HepG2 (cell line): Measurements from ENCODE around the gene IL12A. TPM values are rescaled to one million over a fixed set of nuclear protein-coding genes. Genes with fewer than 3 reads are reported as not detected.

ENCODE experiments used
- CBX1 ChIP-seq: IDR thresholded peaks from one replicate; pipeline ENCODE4 v1.6.1; 2016; ENCODE audit warnings: antibody characterized with exemption, low read depth
- CEBPB ChIP-seq: IDR thresholded peaks from 2 replicates; pipeline ENCODE4 v1.6.1; 2011; ENCODE audit warnings: low read depth, low read length, improper control_type of control experiment, borderline replicate concordance
- CEBPZ ChIP-seq: IDR thresholded peaks from 2 replicates; pipeline ENCODE4 v1.6.1; 2012; ENCODE audit warnings: low read length, improper control_type of control experiment
- DMTF1 ChIP-seq: sonication (generic); formaldehyde crosslinking; IDR thresholded peaks from 2 replicates; pipeline ENCODE4 v1.4.0; 2020; ENCODE audit warnings: mild to moderate bottlenecking, missing genetic modification reagents
- ELF4 ChIP-seq: sonication (generic); formaldehyde crosslinking; IDR thresholded peaks from 2 replicates; pipeline ENCODE4 v1.5.0; 2020; ENCODE audit warnings: missing genetic modification reagents, mild to moderate bottlenecking, moderate library complexity, borderline replicate concordance
- GPBP1L1 ChIP-seq: sonication (generic); formaldehyde crosslinking; IDR thresholded peaks from 2 replicates; pipeline ENCODE4 v1.5.0; 2020; ENCODE audit warnings: mild to moderate bottlenecking, missing genetic modification reagents
- HDAC2 ChIP-seq: sonication (generic); formaldehyde crosslinking; IDR thresholded peaks from 2 replicates; pipeline ENCODE4 v1.4.0; 2020; ENCODE audit warnings: missing genetic modification reagents
- KLF13 ChIP-seq: sonication (generic); formaldehyde crosslinking; IDR thresholded peaks from 2 replicates; pipeline ENCODE4 v1.4.0; 2020; ENCODE audit warnings: mild to moderate bottlenecking, missing genetic modification reagents
- RFX3 ChIP-seq: IDR thresholded peaks from 2 replicates; pipeline ENCODE4 v1.6.1; 2016; ENCODE audit warnings: missing biosample characterization, missing genetic modification reagents
- TRAFD1 ChIP-seq: sonication (generic); formaldehyde crosslinking; IDR thresholded peaks from 2 replicates; pipeline ENCODE4 v1.5.1; 2020; ENCODE audit warnings: missing genetic modification reagents, mild to moderate bottlenecking, borderline replicate concordance
- ZEB1 ChIP-seq: IDR thresholded peaks from 2 replicates; pipeline ENCODE4 v1.6.1; 2012; ENCODE audit warnings: mild to moderate bottlenecking, low read depth, inconsistent platforms; ENCODE audit not compliant: insufficient replicate concordance
- ZFX ChIP-seq: sonication (generic); formaldehyde crosslinking; IDR thresholded peaks from 2 replicates; pipeline ENCODE4 v1.4.0; 2020; ENCODE audit warnings: mild to moderate bottlenecking, low read depth, missing genetic modification reagents, moderate library complexity
- ZNF224 ChIP-seq: sonication (generic); formaldehyde crosslinking; IDR thresholded peaks from 2 replicates; pipeline ENCODE4 v1.5.0; 2020; ENCODE audit warnings: mild to moderate bottlenecking, missing genetic modification reagents
- ZNF333 ChIP-seq: sonication (generic); formaldehyde crosslinking; IDR thresholded peaks from 2 replicates; pipeline ENCODE4 v1.4.0; 2020; ENCODE audit warnings: mild to moderate bottlenecking, missing genetic modification reagents, borderline replicate concordance
- ZNF343 ChIP-seq: sonication (generic); formaldehyde crosslinking; IDR thresholded peaks from 2 replicates; pipeline ENCODE4 v1.4.0; 2020; ENCODE audit warnings: mild to moderate bottlenecking, missing genetic modification reagents
- ZNF746 ChIP-seq: sonication (generic); formaldehyde crosslinking; IDR thresholded peaks from 2 replicates; pipeline ENCODE4 v1.8.0; 2022; ENCODE audit warnings: mild to moderate bottlenecking, missing genetic modification reagents
- ZNF772 ChIP-seq: sonication (generic); formaldehyde crosslinking; IDR thresholded peaks from 2 replicates; pipeline ENCODE4 v1.5.0; 2020; ENCODE audit warnings: mild to moderate bottlenecking, missing genetic modification reagents
- ZNF816 ChIP-seq: sonication (generic); formaldehyde crosslinking; IDR thresholded peaks from 2 replicates; pipeline ENCODE4 v1.8.0; 2022; ENCODE audit warnings: missing genetic modification reagents, mild to moderate bottlenecking, borderline replicate concordance
- polyA plus RNA-seq, 8 experiments: library from polyadenylated mRNA; depleted of rRNA in 3 of 8; stranded (reverse) in 7 of 8; unstranded in 1 of 8; fragments of >200 nt; fragmentation: Illumina TruSeq in 4 of 8; extraction: Trizol in 4 of 8; gene quantifications; 2 replicates each; pipeline versions ENCODE4 v1.2.1 to v1.2.3, GENCODE V29; 2011 to 2016; ENCODE audit warnings: low read depth in 4 of 8, missing spikeins in 1 of 8, mixed read lengths in 1 of 8; ENCODE audit not compliant: insufficient read depth in 1 of 8
- total RNA-seq, 5 experiments: library from RNA; depleted of rRNA; stranded (reverse); fragments of >200 nt; fragmentation: Illumina TruSeq; extraction: Trizol; gene quantifications; 2 replicates each; pipeline ENCODE4 v1.2.3, GENCODE V29; 2016; ENCODE audit warnings: low read depth in 1 of 5

Gene IL12A
- total and polyA plus RNA-seq, 2 of the 13 experiments (the other 11 are each of a cell fraction or from before 2014, with no cell fraction given), result 0.36 to 1.1 TPM

- TF ChIP-seq DMTF1 (CRISPR knock-in tag) (no peak), ZNF816 (CRISPR knock-in tag) (no peak), ZNF772 (CRISPR knock-in tag) (no peak), ZNF333 (CRISPR knock-in tag) (no peak), RFX3 (CRISPR knock-in tag) (no peak), ZEB1 (no peak), ZFX (peak; percentile 69), ZNF343 (CRISPR knock-in tag) (no peak), ELF4 (no peak), ZNF224 (CRISPR knock-in tag) (no peak), CEBPB (no peak), ZNF746 (CRISPR knock-in tag) (no peak), HDAC2 (CRISPR knock-in tag) (no peak), CEBPZ (no peak), GPBP1L1 (CRISPR knock-in tag) (no peak), CBX1 (no peak), TRAFD1 (CRISPR knock-in tag) (no peak), KLF13 (no peak)
These were observed at the start of gene IL12A (continued) for GRCh38 chr3:159988617-159989271.
